A673 (cell line): Measurements from ENCODE around the gene IDUA. TPM values are rescaled to one million over a fixed set of nuclear protein-coding genes. Genes with fewer than 3 reads are reported as not detected.

Experiments used
- BruUV-seq: library from RNA; stranded (reverse); fragments of 400-500 nt; replicated peaks from 2 replicates; lab custom pipeline; 2021; lab: Mats Ljungman, UMichigan
- CTCF ChIA-PET: fragments of 300-600 bp; sonication (Branson Sonifier 250); formaldehyde crosslinking; loops from one replicate; lab custom pipeline; 2022; ENCODE audit warnings: antibody characterized with exemption; lab: Charles Lee
- POLR2A ChIA-PET: fragments of 300-600 bp; sonication (Branson Sonifier 250); formaldehyde crosslinking; loops from one replicate; lab custom pipeline; 2022; ENCODE audit warnings: antibody characterized with exemption; ENCODE audit not compliant: low non-redundant PET; lab: Charles Lee
- DNase-seq: peaks from one replicate; pipeline ENCODE4 v3.0.0-alpha.2; 2015; ENCODE audit warnings: low spot score
- H3K27ac ChIP-seq: fragments of 200-600 bp; sonication (generic); 2 replicates; pipeline ENCODE4 v1.5.1; 2016; ENCODE audit warnings: mixed run types, low read depth, mild to moderate bottlenecking, mixed read lengths, antibody characterized with exemption, low read length; ENCODE audit not compliant: poor library complexity, severe bottlenecking
- H3K27me3 ChIP-seq: fragments of 200-600 bp; sonication (generic); replicated peaks from 2 replicates; pipeline ENCODE4 v1.6.1; 2017; ENCODE audit warnings: mixed run types, low read depth, mild to moderate bottlenecking, mixed read lengths, antibody characterized with exemption, low read length; ENCODE audit not compliant: insufficient read depth, poor library complexity
- H3K36me3 ChIP-seq: fragments of 200-600 bp; sonication (generic); 2 replicates; pipeline ENCODE4 v1.6.1; 2016; ENCODE audit warnings: mixed run types, mild to moderate bottlenecking, mixed read lengths, antibody characterized with exemption, low read length; ENCODE audit not compliant: insufficient read depth, poor library complexity, severe bottlenecking
- H3K4me1 ChIP-seq: fragments of 200-600 bp; sonication (generic); 2 replicates; pipeline ENCODE4 v1.6.1; 2017; ENCODE audit warnings: mixed run types, mild to moderate bottlenecking, mixed read lengths, antibody characterized with exemption, low read length; ENCODE audit not compliant: insufficient read depth, poor library complexity, severe bottlenecking
- H3K4me3 ChIP-seq: fragments of 200-600 bp; sonication (generic); 2 replicates; pipeline ENCODE4 v1.5.1; 2016; ENCODE audit warnings: low read depth, mixed run types, mild to moderate bottlenecking, mixed read lengths, low read length; ENCODE audit not compliant: poor library complexity, severe bottlenecking
- H3K9me3 ChIP-seq: fragments of 200-600 bp; sonication (generic); 2 replicates; pipeline ENCODE4 v1.6.1; 2016; ENCODE audit warnings: mixed run types, low read depth, mild to moderate bottlenecking, mixed read lengths, antibody characterized with exemption, low read length; ENCODE audit not compliant: poor library complexity, severe bottlenecking
- CTCF ChIP-seq: fragments of 300-800, 200-600 bp; sonication (generic); conservative IDR thresholded peaks from 2 replicates; pipeline ENCODE4 v1.5.1; 2017; ENCODE audit warnings: low read depth, mild to moderate bottlenecking, antibody characterized with exemption, low read length, moderate library complexity, mixed read lengths
- EZH2 ChIP-seq: fragments of 200-600 bp; sonication (generic); IDR thresholded peaks from 2 replicates; pipeline ENCODE4 v1.6.1; 2017; ENCODE audit warnings: borderline replicate concordance, low read depth, mild to moderate bottlenecking, mixed read lengths, antibody characterized with exemption, low read length; ENCODE audit not compliant: poor library complexity, severe bottlenecking
- intact Hi-C: fragments of 100-400 bp; cut with micrococcal nuclease; formaldehyde crosslinking; loops from one replicate; pipeline ENCODE4 v1.10.0; 2022; ENCODE audit not compliant: unreplicated experiment
- total RNA-seq: library from RNA; stranded (reverse); gene quantifications from 2 replicates; pipeline ENCODE4 v1.2.3, GENCODE V29; 2021

The IDUA gene
- total RNA-seq, 1 experiment from 2014 or later, result 12.3 TPM

DNA sequence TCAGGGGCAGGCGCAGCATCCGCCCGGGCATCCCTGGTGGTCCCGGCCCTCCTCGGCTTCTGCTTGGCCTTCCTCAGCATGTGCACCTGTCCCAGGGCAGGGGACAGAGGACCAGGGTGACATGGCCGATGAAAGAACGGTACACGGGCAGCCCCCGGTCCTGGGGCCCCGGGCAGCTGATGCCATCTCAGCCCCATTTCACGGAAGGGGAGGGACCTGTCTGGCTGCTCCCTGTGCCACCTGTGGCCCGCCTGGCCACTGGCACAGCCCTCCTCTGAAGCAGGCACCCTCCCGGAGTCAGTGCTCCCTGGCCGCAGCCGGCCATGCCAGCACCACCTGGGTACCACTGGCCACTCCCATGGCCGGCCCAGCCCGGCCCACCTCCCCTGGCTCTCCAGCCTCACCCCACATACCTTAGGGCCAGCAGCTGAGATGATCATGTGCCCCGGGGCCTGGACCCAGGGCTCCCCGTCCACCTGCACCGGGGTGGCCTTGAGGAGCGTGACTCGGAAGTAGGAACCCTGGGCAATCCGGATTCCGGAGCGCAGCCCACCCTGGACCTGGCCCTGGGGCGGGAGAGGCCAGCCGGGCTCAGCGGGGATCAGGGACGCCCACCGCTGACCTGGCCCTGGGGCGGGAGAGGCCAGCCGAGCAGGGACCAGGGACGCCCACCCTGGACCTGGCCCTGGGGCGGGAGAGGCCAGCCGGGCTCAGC lies 26.1 kb upstream of the IDUA start:
- no peak for DNase-seq
- H3K27ac ChIP-seq, result no peak overlapping the region
- TF ChIP-seq EZH2 (no peak), CTCF (no peak)
- ChIA-PET POLR2A (no interaction called here), CTCF (no interaction called here)
- BruUV-seq, result no TSS peak
- H3K9me3 ChIP-seq, result no peaks in the 10 kb centered on the region
- intact Hi-C loops, result no loop called here
- no peaks in the 10 kb centered on the region for H3K36me3 ChIP-seq
- H3K27me3 ChIP-seq, result no peaks in the 10 kb centered on the region
- H3K4me3 ChIP-seq, result no peak overlapping the region
- H3K4me1 ChIP-seq, result no peaks in the 10 kb centered on the region

DNA sequence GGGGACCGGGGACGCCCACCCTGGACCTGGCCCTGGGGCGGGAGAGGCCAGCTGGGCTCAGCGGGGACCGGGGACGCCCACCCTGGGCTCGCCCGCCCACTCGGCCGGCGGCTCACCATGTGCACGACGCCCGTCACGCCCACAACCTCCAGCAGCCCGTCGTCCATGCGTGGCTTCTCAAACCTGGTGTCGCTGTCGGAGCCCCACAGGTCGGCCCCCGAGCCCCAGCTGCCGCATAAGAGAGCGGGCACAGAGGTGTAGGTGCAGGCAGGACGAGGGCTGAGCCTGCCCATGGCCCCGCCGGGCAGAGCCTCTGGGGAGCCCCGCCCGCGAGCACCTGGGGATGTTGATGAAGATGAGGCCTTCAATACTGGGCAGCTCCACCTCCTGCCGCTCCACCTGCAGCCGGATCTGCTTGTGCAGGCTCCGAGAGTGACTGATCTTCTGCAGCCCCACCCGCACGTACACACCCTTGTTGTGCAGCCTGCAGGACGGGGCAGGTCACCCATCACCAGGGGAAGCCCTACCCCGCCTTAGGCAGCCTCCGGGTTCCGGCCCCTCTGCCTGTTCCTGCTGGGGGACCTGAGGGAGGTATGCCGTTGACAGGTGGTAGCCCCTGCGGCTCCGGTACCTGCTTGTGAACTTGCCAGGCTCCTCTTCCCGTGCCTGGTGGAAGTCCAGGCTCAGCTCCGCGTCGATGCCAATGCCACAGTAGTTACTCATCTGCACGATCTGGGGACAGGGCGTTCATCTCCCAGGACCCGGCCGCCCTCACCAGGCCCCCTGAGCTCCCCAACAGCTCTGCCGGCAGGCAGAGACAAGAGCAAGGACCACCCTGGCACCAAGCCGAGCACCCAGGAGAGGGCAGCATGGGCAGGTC lies 25.3 kb upstream of the IDUA start:
- POLR2A ChIA-PET, result no interaction called here
- intact Hi-C loops, result no loop called here

More for the DNA sequence above, 25.3 kb upstream of the IDUA start:
- Histone ChIP-seq H3K36me3 (no peaks in the 10 kb centered on the region), H3K4me3 (no peak overlapping the region), H3K27ac (no peak overlapping the region), H3K4me1 (no peaks in the 10 kb centered on the region), H3K27me3 (no peaks in the 10 kb centered on the region), H3K9me3 (no peaks in the 10 kb centered on the region)
- CTCF ChIA-PET, result no interaction called here
- no peak for DNase-seq
- no TSS peak for BruUV-seq
- TF ChIP-seq EZH2 (no peak), CTCF (no peak)
